WERI-Rb-1 (cell line): ENCODE measurements around the gene CNN2.
A peak's percentile ranks its signal among the peaks of the same experiment; 100 is the strongest.

ENCODE experiments used
- DNase-seq: peaks from one replicate; pipeline ENCODE4 v3.0.0-alpha.2; 2020
- H3K27ac ChIP-seq: fragments of 250-450 bp; sonication (Bioruptor Pico); 2 replicates; pipeline ENCODE4 v1.5.1; 2020; ENCODE audit warnings: mild to moderate bottlenecking, moderate library complexity
- H3K27me3 ChIP-seq: fragments of 250-450 bp; sonication (Bioruptor Pico); 2 replicates; pipeline ENCODE4 v1.5.1; 2021; ENCODE audit warnings: mild to moderate bottlenecking, low read depth, moderate library complexity; ENCODE audit not compliant: insufficient read depth, severe bottlenecking
- H3K36me3 ChIP-seq: fragments of 250-450 bp; sonication (Bioruptor Pico); 2 replicates; pipeline ENCODE4 v1.5.1; 2020; ENCODE audit warnings: mild to moderate bottlenecking, moderate library complexity
- H3K4me3 ChIP-seq: 2 replicates; pipeline ENCODE4 v1.5.1; 2011; ENCODE audit warnings: low read depth, mild to moderate bottlenecking, control low read depth, low read length
- H3K9me3 ChIP-seq: fragments of 250-450 bp; sonication (Bioruptor Pico); 2 replicates; pipeline ENCODE4 v1.5.1; 2021; ENCODE audit warnings: mild to moderate bottlenecking, moderate library complexity; ENCODE audit not compliant: severe bottlenecking
- TF ChIP-seq, protein P1 (sequence below): IDR thresholded peaks from 2 replicates; pipeline ENCODE4 v1.5.1; 2011; ENCODE audit warnings: low read depth, mild to moderate bottlenecking, control low read depth, inconsistent platforms, low read length

The CNN2 gene

DNA sequence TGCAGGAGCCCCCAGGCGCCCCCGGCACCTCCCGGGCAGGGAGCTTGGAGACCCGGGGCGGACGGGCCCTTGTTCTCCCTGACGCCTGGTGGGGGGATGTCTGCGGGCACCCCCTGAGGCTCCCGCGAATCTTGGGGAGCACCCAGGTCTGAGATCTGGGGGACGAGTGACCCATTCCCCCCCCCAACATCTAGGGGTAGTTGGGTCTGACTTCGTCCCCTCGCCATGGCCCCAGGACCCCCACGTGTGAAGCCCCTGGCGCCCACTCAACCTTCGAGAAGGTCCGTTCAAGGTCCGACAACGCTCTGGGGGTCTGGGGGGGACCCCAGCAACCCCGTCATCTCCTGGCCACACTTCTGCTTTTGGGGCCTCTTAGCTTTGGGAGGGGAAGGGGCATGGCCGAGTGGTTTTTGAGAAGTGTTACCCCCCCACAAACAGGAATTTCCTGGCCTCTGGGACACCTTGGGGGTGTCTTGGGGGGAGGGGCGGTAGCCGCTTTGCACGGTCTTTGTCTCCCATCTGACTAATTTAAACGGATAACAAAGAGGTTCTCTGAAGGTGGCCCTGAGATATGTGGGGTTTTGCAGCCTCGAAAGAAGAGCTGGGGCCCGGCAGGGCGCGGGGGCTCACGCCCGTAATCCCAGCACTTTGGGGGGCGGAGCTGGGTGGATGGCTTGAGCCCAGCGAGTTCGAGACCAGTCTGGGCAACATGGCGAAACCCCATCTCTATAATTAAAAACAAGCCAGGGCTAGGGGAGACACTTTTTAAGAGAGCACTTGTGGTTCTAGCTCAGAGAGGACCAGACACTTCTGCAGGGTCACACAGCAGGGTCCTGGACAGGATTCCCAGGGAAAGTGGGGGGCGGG, 608 bp downstream of the CNN2 start:
- DNase-seq, result peak; percentile 38
- TF ChIP-seq, protein P1, sequence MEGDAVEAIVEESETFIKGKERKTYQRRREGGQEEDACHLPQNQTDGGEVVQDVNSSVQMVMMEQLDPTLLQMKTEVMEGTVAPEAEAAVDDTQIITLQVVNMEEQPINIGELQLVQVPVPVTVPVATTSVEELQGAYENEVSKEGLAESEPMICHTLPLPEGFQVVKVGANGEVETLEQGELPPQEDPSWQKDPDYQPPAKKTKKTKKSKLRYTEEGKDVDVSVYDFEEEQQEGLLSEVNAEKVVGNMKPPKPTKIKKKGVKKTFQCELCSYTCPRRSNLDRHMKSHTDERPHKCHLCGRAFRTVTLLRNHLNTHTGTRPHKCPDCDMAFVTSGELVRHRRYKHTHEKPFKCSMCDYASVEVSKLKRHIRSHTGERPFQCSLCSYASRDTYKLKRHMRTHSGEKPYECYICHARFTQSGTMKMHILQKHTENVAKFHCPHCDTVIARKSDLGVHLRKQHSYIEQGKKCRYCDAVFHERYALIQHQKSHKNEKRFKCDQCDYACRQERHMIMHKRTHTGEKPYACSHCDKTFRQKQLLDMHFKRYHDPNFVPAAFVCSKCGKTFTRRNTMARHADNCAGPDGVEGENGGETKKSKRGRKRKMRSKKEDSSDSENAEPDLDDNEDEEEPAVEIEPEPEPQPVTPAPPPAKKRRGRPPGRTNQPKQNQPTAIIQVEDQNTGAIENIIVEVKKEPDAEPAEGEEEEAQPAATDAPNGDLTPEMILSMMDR, result no peak
- Histone ChIP-seq H3K27me3 (no peaks in the 10 kb centered on the region), H3K4me3 (peak overlapping the region; percentile 73), H3K36me3 (peaks cover 9% of the 10 kb centered on the region), H3K9me3 (no peaks in the 10 kb centered on the region), H3K27ac (peak overlapping the region; percentile 89)

DNA sequence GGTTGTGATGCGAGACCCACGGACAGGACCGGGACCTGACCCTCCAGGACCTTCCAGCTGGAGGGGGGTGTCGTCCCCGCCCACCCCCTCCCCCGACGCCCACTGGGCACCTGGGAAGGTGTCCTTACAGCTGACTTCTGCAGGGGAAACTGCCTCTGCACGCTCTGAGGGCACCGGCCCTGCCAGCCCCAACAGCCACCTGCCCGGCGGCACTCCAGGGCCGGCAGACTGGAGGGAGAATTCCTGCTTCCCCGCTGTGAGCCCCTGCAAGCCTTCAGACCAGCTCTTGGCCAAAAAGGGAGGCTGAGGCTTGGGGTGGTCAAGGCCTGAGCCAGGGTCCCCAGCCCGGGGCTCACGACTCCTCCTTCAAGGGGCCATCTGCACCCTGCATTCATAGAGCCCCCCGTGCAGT, 1.2 kb downstream of the CNN2 start:
- TF ChIP-seq, protein P1, result no peak
- peak overlapping the region; percentile 73 for H3K4me3 ChIP-seq
- no peaks in the 10 kb centered on the region for H3K9me3 ChIP-seq
- no peak for DNase-seq
- H3K36me3 ChIP-seq, result peaks cover 15% of the 10 kb centered on the region
- no peaks in the 10 kb centered on the region for H3K27me3 ChIP-seq
- peak overlapping the region; percentile 89 for H3K27ac ChIP-seq

DNA sequence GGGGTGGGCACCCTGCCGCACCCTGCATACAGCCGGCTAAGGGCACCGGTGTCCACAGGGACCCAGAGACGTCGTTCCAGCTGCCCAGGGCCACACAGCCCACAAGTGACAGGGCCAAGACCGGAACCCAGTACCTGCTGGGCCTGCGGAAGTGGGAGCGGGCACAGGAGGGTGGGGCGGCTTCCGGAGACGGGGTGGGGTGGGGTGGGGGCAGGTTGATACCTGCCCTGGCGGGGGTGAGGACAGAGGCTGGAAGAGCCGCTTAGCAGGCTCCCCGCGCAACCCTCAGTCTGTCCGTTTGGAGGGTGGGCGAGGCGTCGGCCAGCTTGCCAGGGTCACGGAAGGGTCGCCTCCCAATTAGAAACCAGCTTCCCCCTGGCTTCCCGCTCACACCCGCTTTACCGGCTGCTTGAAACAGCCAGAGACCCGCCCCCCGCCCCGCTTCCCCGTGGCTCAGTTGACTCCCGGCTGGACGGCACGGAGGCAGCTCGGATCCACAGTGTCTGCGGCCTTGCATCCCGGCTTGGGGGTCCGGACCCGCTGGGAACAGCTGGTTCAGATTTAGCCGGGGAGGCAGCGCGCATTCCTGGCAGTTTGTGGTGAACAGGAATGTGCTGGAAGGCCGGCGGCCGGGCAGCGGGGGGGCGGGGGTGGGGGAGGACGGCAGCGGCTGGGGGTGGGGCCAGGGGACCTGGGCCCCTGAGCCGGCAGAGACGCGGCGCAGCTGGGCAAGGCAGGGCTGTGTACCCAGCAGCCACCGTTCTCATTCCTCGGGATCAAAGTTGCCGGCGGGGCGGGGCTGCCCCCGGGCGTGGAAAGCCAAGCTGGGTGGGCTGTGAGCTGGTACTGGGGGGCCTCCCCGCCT, 1.9 kb downstream of the CNN2 start:
- TF ChIP-seq, protein P1, result no peak
- peak; percentile 83 for DNase-seq
- Histone ChIP-seq H3K27ac (peak overlapping the region; percentile 89), H3K36me3 (peaks cover 21% of the 10 kb centered on the region), H3K4me3 (peak overlapping the region; percentile 73), H3K9me3 (no peaks in the 10 kb centered on the region), H3K27me3 (no peaks in the 10 kb centered on the region)

DNA sequence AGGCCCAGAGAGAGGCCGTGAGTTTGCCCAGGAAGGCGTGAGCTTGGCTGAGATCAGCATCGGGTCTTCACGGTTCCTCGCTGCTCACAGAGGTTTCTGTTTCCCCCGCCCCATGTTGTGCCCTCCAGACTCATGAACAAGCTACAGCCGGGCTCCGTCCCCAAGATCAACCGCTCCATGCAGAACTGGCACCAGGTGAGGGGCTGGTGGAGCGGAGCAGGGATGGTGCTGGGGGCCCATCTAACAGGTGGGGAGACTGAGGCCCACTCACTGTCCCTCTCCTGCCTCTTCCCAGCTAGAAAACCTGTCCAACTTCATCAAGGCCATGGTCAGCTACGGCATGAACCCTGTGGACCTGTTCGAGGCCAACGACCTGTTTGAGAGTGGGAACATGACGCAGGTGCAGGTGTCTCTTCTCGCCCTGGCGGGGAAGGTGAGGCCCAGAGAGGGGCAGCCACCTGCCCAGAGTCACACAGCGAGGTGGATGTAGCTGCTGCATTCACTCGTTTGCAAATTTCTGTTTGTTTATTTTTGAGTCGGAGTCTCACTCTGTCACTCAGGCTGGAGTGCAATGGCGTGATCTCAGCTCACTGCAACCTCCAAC, 6.0 kb downstream of the CNN2 start:
- H3K27ac ChIP-seq, result no peak overlapping the region

DNA sequence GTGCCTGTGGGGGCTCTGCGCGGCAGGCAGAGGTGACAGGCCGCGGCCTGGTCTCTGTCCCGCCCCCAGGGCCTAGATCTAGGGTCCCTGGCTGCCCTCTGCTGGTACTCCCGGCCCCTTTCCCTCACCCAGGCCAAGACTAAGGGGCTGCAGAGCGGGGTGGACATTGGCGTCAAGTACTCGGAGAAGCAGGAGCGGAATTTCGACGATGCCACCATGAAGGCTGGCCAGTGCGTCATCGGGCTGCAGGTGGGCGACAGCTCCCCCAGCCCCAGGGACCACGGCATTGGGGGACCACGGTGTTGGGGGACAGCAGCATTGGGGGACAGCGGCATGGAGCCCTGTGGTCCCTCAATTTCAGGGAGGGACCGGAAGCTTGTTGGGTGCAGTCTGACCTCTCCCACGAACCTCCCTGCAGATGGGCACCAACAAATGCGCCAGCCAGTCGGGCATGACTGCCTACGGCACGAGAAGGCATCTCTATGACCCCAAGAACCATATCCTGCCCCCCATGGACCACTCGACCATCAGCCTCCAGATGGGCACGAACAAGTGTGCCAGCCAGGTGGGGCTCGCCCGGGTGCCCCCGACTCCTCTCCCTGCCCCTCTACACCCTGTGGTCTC, 9.7 kb downstream of the CNN2 start:
- Histone ChIP-seq H3K27ac (no peak overlapping the region), H3K27me3 (no peaks in the 10 kb centered on the region), H3K36me3 (peaks cover 47% of the 10 kb centered on the region), H3K9me3 (no peaks in the 10 kb centered on the region), H3K4me3 (no peak overlapping the region)
- TF ChIP-seq, protein P1, result peak; percentile 35; the same call in 1 of the 2 replicates
- no peak for DNase-seq

More for the DNA sequence above, 6.0 kb downstream of the CNN2 start:
- TF ChIP-seq, protein P1, result no peak
- H3K27me3 ChIP-seq, result no peaks in the 10 kb centered on the region
- H3K36me3 ChIP-seq, result peaks cover 42% of the 10 kb centered on the region
- DNase-seq, result no peak
- no peak overlapping the region for H3K4me3 ChIP-seq
- no peaks in the 10 kb centered on the region for H3K9me3 ChIP-seq
